ENCODE data around the gene PRUNE2. TPM values are rescaled to one million over a fixed set of nuclear protein-coding genes. Genes with fewer than 3 reads are reported as not detected.
"Not testable (repeated sequence)": the region's sequence is repeated elsewhere in the genome, so short reads cannot be mapped to it uniquely, and the experiment has no call there.

PRUNE2 gene
- total RNA-seq, 1 donor from 2014 or later, result 1.9 TPM

- intact Hi-C loops (cut with DNase I), result no loop called here
- DNase-seq (ENCODE audit: missing footprints), result no peak
- ATAC-seq, result no peak
Observed at GRCh38 chr9:76688471-76689238, 217.3 kb downstream of the PRUNE2 start.

- intact Hi-C loops (cut with DNase I), result no loop called here
- no peak for DNase-seq (ENCODE audit: missing footprints)
- ATAC-seq, result no peak
Observed at GRCh38 chr9:76687861-76688391, 218.0 kb downstream of the PRUNE2 start.

GRCh38 chr9:76686756-76687155, 219.2 kb downstream of the PRUNE2 start:
- ATAC-seq (no peak), DNase-seq (ENCODE audit: missing footprints) (no peak)
- intact Hi-C loops (cut with DNase I), result no loop called here

DNA sequence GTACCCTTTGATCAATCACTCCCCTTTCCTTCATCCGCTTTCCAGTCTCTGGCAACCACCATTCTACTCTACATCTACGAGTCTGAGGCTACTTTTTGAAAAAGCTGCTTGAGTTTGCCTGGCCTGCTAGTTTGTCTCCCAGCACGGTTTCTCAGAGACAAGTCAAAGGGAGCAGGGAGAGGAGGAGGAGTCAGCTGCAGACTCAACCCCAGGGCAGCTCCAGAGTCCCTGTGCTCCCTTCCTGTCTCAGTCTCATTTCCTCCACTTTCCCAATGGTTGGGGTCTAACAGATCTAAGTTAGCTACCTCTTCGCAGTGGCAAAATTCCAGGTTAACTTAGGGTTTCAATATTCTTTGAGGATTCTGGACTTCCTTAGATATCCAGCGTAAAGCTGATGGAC, 221.7 kb downstream of the PRUNE2 start:
- DNase-seq (ENCODE audit: missing footprints), result no peak

GRCh38 chr9:76681556-76681955, 224.4 kb downstream of the PRUNE2 start:
- intact Hi-C loops (cut with DNase I), result no loop called here
- ATAC-seq, result no peak
- DNase-seq (ENCODE audit: missing footprints), result no peak

More for the DNA sequence above, 221.7 kb downstream of the PRUNE2 start:
- intact Hi-C loops (cut with DNase I), result no loop called here
- ATAC-seq, result no peak

DNA sequence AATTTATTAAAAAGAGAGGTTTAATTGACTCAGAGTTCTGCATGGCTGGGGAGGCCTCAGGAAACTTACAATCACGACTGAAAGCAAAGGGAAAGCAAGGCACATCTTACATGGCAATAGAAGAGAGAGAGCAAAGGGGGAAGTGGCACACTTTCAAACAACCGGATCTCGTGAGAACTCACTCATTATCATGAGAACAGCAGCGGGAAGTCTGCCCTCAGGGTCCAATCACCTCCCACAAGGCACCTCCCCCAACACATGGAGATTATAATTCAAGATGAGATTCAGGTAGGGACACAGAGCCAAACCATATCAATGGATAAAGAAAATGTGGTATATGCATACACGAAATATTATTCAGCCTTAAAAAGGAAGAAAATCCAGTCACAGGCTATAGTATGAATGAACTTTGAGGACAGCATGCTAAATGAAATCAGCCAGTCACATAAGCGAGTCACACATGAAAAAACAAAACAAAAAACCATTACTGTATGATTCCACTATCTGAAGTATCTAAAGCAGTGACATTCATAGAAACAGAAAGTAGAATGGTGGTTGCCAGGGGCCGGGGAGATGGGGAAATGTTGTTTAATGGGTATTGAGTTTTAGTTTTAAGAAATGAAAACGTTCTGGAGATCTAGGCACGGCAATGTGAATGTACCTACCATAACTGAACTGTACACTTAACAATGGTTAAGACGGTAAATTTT, 225.0 kb downstream of the PRUNE2 start:
- DNase-seq (ENCODE audit: missing footprints) (no peak), ATAC-seq (no peak)
- intact Hi-C loops (cut with DNase I), result no loop called here

GRCh38 chr9:76677481-76678055, 228.3 kb downstream of the PRUNE2 start:
- DNase-seq (ENCODE audit: missing footprints) (no peak), ATAC-seq (no peak)
- intact Hi-C loops (cut with DNase I), result no loop called here

DNA sequence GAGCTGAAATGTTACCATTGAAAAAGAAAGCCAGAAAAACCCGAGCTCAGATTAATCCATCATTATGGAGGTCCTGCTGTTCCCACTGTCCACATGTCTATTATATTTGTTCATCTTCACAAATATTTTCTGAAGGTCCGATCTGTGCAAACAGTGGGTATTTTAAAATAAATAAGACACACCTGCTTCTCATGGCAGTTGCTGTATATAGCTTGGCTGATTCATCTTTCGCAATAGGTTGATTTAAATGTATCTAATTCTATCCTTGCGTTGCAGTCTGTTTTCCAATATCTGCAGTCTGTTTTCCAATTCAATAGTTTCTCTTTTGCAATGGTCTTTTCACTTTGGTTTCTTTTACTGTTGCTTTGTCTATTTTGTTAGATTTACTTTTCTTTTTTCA, 229.1 kb downstream of the PRUNE2 start:
- ATAC-seq, result no peak
- DNase-seq (ENCODE audit: missing footprints), result no peak
- intact Hi-C loops (cut with DNase I), result no loop called here

DNA sequence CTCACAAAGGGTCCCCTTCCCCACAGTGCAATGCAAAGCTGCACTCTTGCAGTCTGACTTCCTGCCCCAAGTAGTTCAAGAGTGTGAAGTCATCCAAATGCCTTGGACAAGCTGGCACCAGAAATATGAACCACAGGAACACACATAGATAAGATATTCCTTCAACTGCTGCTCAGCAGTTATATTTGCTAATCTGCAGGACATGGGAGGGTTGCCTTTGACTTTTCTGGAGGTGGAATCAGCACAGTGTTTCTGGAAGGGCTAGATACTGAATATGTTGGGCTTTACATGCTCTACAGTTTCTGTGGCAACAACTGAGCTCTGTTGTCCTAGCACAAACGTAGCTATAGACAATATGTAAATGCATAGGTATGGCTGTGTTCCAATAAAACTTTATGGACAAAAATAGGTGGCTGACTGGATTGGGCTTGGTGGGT, 238.4 kb downstream of the PRUNE2 start:
- DNase-seq (ENCODE audit: missing footprints) (no peak), ATAC-seq (no peak)
- intact Hi-C loops (cut with DNase I), result loop anchor here (10.0 kb wide), 1 partner anchor 63 kb away; no protein-coding TSS in a partner anchor

- not testable (repeated sequence) for DNase-seq (ENCODE audit: missing footprints); ATAC-seq
- intact Hi-C loops (cut with DNase I), result loop anchor here (10.0 kb wide), 1 partner anchor 61 kb away; no protein-coding TSS in a partner anchor
Observed at GRCh38 chr9:76665966-76666365, 239.9 kb downstream of the PRUNE2 start.

- intact Hi-C loops (cut with DNase I), result loop anchor here (10.0 kb wide), 1 partner anchor 61 kb away; no protein-coding TSS in a partner anchor
- DNase-seq (ENCODE audit: missing footprints) (no peak), ATAC-seq (no peak)
Observed at GRCh38 chr9:76665458-76665857, 240.5 kb downstream of the PRUNE2 start.

DNA sequence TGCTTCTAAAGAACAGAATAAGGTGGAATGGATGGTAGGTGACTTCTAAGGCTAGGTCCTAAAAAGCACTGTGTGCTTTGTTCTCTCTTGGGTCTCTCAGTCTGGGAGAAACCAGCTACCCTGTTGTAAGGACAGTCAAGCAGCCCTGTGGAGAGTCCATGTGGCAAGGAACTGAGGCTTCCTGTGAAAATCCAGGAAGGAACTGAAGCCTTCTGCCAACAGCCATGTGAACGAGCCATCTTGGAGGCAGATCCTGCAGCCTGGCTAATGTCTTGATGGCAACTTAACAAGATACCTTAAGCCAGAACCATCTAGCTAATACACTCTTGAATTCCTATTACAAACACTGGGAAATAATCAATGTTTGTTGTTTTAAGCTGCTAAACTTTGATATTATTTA, 241.8 kb downstream of the PRUNE2 start:
- no peak for DNase-seq (ENCODE audit: missing footprints)
- intact Hi-C loops (cut with DNase I), result loop anchor here (5.0 to 10.0 kb wide), 2 partner anchors 38 to 59 kb away; no protein-coding TSS in a partner anchor
- no peak for ATAC-seq

GRCh38 chr9:76662476-76663281, 243.2 kb downstream of the PRUNE2 start:
- DNase-seq (ENCODE audit: missing footprints), result no peak
- intact Hi-C loops (cut with DNase I), result loop anchor here (5.0 to 10.0 kb wide), 2 partner anchors 40 to 58 kb away; no protein-coding TSS in a partner anchor
- no peak for ATAC-seq

- DNase-seq (ENCODE audit: missing footprints), result no peak
- intact Hi-C loops (cut with DNase I), result loop anchor here (1.0 kb wide), 1 partner anchor 212 kb away; no protein-coding TSS in a partner anchor
- ATAC-seq, result peak; percentile 63
Observed at GRCh38 chr9:76658510-76659231, 247.2 kb downstream of the PRUNE2 start.

- no peak for ATAC-seq
- no peak for DNase-seq (ENCODE audit: missing footprints)
- intact Hi-C loops (cut with DNase I), result no loop called here
Observed at GRCh38 chr9:76657265-76657664, 248.6 kb downstream of the PRUNE2 start.

GRCh38 chr9:76655971-76656370, 249.9 kb downstream of the PRUNE2 start:
- ATAC-seq (no peak), DNase-seq (ENCODE audit: missing footprints) (no peak)
- intact Hi-C loops (cut with DNase I), result no loop called here

- no peak for ATAC-seq
- no peak for DNase-seq (ENCODE audit: missing footprints)
- intact Hi-C loops (cut with DNase I), result no loop called here
Observed at GRCh38 chr9:76655121-76655541, 250.8 kb downstream of the PRUNE2 start.

GRCh38 chr9:76654575-76654974, 251.3 kb downstream of the PRUNE2 start:
- DNase-seq (ENCODE audit: missing footprints), result no peak
- no peak for ATAC-seq
- intact Hi-C loops (cut with DNase I), result loop anchor here (5.0 kb wide), 1 partner anchor 197 kb away; the partner anchor contains the start of gene GCNT1
